Mesothelial cell of epicardium (in vitro differentiated cells): ENCODE data around the gene PLEKHN1. TPM values are rescaled to one million over a fixed set of nuclear protein-coding genes. Genes with fewer than 3 reads are reported as not detected.

ENCODE experiments used
- DNase-seq, 2 experiments: peaks; one replicate each; pipeline ENCODE4 v3.0.0; 2021; ENCODE audit warnings: low spot score in 2 of 2; ENCODE audit not compliant: unreplicated experiment in 2 of 2
- H3K27ac Mint-ChIP-seq: 2 replicates; pipeline ENCODE4 v1.8.0; 2021; ENCODE audit warnings: mixed read lengths
- H3K27me3 Mint-ChIP-seq: 2 replicates; pipeline ENCODE4 v1.8.0; 2021; ENCODE audit warnings: low read depth, mixed read lengths
- H3K36me3 Mint-ChIP-seq: 2 replicates; pipeline ENCODE4 v1.8.0; 2021; ENCODE audit warnings: mixed read lengths
- H3K4me1 Mint-ChIP-seq: 2 replicates; pipeline ENCODE4 v1.8.0; 2021; ENCODE audit warnings: mixed read lengths
- H3K4me3 Mint-ChIP-seq: 2 replicates; pipeline ENCODE4 v1.8.0; 2021; ENCODE audit warnings: mild to moderate bottlenecking, moderate library complexity, mixed read lengths
- H3K9me3 Mint-ChIP-seq: 2 replicates; pipeline ENCODE4 v1.8.0; 2021; ENCODE audit warnings: mixed read lengths
- total RNA-seq: library from RNA; stranded (reverse); gene quantifications from 3 replicates; pipeline ENCODE4 v1.2.1, GENCODE V29; 2021
- TF ChIP-seq, protein P1 (sequence below): fragments of 200-600 bp; sonication (generic); IDR thresholded peaks from one replicate; pipeline ENCODE4 v1.5.0; 2021; ENCODE audit warnings: antibody characterized with exemption; ENCODE audit not compliant: unreplicated experiment

The PLEKHN1 gene
- total RNA-seq, 1 donor from 2014 or later = 34.4 TPM

DNA sequence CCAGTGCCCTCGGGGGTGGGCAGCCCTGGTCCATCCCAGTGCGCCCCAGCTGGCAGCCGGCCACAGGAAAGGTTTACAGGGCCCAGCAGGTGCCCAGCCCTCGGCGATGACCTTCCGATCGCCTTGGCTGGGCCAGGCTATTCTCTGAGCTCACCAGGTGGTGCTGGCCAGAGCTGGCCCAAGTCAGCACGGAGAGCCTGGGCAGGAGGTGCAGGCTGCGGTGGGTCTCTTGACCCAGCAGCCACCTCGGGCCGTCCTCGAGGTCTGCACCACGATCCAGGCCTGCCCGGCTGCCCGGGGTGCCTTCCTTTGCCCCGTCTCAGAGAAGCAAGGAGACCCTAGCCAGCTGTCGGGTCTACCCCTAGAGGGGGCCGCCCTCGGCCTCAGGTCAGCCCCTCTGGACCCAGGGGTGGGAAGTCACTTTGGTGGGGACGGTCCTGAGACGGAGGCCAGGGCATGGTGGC, 15.2 kb downstream of the PLEKHN1 start:
- TF ChIP-seq, protein P1, sequence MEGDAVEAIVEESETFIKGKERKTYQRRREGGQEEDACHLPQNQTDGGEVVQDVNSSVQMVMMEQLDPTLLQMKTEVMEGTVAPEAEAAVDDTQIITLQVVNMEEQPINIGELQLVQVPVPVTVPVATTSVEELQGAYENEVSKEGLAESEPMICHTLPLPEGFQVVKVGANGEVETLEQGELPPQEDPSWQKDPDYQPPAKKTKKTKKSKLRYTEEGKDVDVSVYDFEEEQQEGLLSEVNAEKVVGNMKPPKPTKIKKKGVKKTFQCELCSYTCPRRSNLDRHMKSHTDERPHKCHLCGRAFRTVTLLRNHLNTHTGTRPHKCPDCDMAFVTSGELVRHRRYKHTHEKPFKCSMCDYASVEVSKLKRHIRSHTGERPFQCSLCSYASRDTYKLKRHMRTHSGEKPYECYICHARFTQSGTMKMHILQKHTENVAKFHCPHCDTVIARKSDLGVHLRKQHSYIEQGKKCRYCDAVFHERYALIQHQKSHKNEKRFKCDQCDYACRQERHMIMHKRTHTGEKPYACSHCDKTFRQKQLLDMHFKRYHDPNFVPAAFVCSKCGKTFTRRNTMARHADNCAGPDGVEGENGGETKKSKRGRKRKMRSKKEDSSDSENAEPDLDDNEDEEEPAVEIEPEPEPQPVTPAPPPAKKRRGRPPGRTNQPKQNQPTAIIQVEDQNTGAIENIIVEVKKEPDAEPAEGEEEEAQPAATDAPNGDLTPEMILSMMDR = no peak
- no peak for DNase-seq
- Mint-ChIP-seq H3K27ac (no peak overlapping the region), H3K4me3 (no peak overlapping the region), H3K36me3 (peaks cover 3% of the 10 kb centered on the region), H3K9me3 (peaks cover 3% of the 10 kb centered on the region), H3K4me1 (peaks cover 3% of the 10 kb centered on the region), H3K27me3 (peaks cover 17% of the 10 kb centered on the region)

DNA sequence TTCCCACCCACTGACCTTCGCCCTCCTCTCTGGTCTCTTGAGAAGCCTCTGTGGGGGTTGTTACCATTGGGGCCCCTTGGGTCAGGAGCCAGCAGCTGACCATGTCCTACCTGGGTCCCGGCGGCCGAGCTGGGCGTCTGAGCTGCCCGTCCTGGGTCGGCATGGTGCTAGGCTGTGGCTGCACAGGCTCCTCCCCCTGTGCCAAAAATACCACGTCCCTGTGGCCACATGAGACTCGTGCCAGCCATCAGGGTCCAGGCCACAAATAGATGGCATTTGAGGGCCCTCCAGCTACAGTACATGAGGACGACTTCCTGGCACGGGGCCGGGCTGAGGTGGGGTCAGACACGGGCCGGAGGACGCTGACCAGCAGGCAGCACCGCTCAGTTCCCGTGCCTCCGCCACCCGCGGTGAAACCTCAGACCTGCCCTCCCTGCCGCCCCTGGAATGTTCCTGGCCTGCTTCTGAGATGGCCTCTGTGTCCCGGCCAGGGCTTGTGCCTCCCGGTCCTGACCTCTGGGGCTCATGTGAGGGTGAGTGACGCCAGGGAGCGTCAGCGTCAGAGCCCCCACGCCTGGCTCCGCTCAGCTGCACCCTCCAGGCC, 15.8 kb downstream of the PLEKHN1 start, which contains the start of gene PERM1:
Gene PERM1, minus strand, starts transcription at position 139 of the 604 bp plus-strand sequence. CDS start 1,064 bp downstream, outside the sequence.
- Mint-ChIP-seq H3K27me3 (peaks cover 17% of the 10 kb centered on the region), H3K4me3 (no peak within 1 kb of the TSS), H3K36me3 (peaks cover 3% of the 10 kb centered on the region), H3K9me3 (peaks cover 3% of the 10 kb centered on the region), H3K27ac (no peak within 1 kb of the TSS), H3K4me1 (peaks cover 3% of the 10 kb centered on the region)
- TF ChIP-seq, protein P1 = no peak
- DNase-seq = no peak

DNA sequence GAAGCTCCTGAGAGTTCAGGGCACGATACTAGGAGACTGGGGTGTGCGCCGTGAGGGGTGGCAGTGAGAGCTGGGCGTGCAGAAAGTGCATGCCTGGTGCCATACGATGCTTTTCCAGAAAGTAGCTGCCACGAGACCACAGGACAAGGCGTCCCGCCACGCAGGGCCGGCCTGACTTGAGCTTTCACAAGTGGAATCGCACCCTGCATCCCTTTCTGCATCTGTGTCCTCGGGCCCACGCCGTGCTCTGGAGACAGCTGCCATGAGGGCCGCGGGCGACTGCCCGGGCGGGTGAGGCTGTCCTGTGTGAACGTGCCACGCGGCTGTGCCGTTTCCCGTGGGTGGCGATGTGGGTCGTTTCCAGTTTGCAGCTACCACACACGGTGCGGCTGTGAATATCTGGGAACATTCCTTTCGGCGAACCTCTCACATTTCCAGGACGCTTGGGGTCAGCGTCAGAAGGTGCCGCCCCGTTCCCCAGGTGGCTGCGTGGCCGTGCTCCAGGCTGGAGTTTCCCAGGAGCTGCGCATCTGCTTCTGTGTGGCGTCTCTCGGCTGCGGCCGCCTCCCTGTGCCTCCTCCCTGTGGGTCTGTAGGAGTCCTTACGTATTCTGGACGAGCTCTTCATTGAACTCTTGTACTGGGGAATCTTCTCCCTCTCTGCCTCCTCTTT, 16.6 kb downstream of the PLEKHN1 start:
- no peak overlapping the region for H3K27ac Mint-ChIP-seq
- peaks cover 3% of the 10 kb centered on the region for H3K36me3 Mint-ChIP-seq
- TF ChIP-seq, protein P1 = no peak
- H3K9me3 Mint-ChIP-seq = peaks cover 3% of the 10 kb centered on the region
- H3K4me1 Mint-ChIP-seq = peaks cover 3% of the 10 kb centered on the region
- no peak for DNase-seq
- no peak overlapping the region for H3K4me3 Mint-ChIP-seq
- peaks cover 17% of the 10 kb centered on the region for H3K27me3 Mint-ChIP-seq

DNA sequence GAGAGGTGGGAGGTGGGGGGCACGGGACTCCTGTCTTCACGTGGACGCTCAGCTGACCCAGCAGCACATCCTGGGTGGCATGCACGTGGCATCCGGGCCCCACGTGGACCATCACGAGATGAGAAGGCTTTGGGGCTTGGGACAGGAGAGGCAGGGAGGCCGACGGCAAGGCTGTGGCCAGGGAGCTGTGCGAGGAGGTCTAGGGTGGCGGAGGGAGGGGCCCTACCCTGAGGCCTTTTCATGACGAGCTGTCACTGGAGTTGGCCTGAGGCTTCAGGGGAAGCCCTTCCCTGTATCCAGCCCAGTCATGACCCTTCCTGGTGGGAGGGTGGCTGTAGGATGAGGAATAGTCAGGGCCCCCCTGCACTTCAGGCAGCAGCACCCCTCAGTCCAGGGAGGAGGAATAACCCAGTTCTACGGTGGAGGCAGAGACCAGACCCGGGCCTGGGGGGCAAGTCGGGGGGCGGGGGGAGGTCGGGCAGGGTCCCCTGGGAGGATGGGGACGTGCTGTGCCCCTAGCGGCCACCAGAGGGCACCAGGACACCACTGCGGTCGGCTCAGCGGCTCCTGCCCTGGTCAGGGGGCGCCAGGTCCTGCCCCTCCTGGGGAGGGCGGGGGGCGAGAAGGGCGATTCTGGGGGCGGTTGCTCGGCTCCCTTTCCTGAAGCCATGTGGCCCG, 17.7 kb downstream of the PLEKHN1 start:
- H3K4me3 Mint-ChIP-seq = no peak overlapping the region
- no peak overlapping the region for H3K27ac Mint-ChIP-seq
- TF ChIP-seq, protein P1 = peak; percentile 86
- no peaks in the 10 kb centered on the region for H3K36me3 Mint-ChIP-seq
- H3K4me1 Mint-ChIP-seq = no peaks in the 10 kb centered on the region
- H3K27me3 Mint-ChIP-seq = peaks cover 24% of the 10 kb centered on the region
- H3K9me3 Mint-ChIP-seq = peaks cover 5% of the 10 kb centered on the region
- peak in 1 of 2 experiments; percentile 82 for DNase-seq

DNA sequence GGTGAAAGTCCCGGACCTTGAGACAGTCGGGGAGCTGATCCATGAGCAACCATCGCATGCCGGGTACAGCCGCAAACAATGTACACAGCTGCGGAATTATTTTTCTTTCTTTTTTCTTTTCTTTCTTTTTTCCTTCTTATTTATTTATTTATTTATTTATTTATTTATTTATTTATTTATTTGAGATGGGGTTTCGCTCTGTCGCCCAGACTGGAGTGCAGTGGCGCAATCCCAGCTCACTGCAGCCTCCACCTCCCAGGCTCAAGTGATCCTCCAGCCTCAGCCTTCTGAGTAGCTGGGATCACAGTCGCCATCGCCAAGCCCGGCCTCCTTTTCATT, 18.2 kb downstream of the PLEKHN1 start:
- H3K9me3 Mint-ChIP-seq = peaks cover 9% of the 10 kb centered on the region
- no peak for DNase-seq
- H3K27ac Mint-ChIP-seq = no peak overlapping the region
- peaks cover 30% of the 10 kb centered on the region for H3K27me3 Mint-ChIP-seq
- no peak overlapping the region for H3K4me3 Mint-ChIP-seq
- no peaks in the 10 kb centered on the region for H3K36me3 Mint-ChIP-seq
- TF ChIP-seq, protein P1 = peak; percentile 29
- H3K4me1 Mint-ChIP-seq = no peaks in the 10 kb centered on the region
